DMS153 (cell line): ENCODE data around the gene NEU2.
"Not testable (repeated sequence)": the region's sequence is repeated elsewhere in the genome, so short reads cannot be mapped to it uniquely, and the experiment has no call there.

Experiments
- DNase-seq: peaks from one replicate; lab custom pipeline; 2025; lab: John Stamatoyannopoulos, UW

NEU2 gene

DNA sequence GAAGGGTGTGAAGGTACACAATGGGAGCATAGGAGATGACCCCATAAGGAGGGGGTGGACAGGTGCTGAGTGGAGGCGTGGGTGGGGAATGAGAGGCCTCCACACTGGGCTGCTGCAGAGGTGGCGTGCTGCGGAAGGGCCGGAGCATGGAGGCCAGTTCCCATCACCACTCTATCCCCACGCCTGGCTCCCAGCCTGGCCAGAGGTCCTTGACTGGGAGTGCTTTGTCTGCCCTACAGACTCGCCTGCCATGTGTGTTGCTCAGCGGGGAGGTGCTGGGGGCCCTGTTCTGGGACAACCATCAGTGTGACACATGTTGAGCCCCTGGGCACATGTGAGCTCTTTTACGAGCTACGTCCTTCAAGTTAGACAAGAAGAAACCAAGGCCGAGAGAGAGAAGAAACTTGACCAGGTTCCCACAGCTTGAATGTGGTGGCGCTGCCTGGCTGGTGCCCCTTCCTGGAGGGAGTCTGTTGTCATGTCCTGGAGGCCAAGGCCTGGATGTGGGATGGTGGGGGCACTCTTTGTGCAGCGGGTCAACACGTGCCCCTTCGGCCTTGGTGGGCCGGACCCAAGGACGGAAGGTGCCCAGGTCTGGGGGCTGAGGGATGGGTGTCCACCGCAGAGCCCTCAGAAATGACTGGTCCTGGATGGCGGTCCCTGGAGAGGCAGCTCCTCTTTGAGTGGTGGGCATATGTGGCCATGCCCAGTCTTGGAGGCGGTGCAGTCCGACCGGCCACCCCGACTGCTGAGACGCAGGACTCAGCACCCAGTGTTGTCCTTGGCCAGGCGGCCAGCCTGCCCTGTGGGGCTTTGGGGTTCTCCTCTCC, 26.5 kb downstream of the NEU2 start:
- DNase-seq = no peak

DNA sequence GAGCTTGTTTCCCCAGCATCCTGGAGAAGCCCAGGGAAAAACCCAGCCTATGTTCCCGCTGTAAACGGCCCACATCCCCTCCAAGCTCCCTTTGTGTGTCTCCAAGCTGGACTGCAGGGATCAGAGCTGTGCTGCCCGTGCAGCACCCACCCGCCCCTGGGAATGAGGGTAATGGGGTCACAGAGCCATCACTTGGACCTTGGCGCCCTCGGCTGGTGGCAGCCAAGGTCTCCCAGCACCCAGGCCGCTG, 27.0 kb downstream of the NEU2 start:
- DNase-seq = no peak

DNA sequence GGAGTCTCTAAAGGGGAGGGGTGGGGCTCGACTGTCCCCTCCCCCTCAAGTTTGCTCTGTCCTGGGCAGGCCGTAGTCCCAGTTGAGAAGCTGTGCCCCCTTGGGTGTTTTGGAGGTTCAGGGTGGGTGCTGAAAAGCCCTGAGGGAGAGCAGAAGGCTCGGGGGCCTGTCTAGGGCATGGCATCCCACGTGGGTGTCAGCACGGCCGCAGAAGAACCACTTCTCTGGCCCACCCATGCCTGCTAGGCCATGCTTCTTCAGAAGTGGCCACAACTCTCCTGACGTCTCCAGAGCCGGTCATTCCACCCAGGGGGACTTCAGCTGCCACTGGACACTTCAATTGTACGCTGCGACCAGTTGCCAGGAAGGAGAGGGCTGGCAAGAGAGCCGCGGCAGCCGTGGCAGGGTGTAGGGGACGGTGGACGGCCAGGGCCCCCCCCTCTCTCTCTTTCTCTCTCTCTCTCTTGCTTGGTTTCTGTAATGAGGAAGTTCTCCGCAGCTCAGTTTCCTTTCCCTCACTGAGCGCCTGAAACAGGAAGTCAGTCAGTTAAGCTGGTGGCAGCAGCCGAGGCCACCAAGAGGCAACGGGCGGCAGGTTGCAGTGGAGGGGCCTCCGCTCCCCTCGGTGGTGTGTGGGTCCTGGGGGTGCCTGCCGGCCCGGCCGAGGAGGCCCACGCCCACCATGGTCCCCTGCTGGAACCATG, 27.5 kb downstream of the NEU2 start, which contains the start of gene INPP5D:
Gene INPP5D, plus strand, starts transcription at position 546 of the 704 bp plus-strand sequence. Its CDS starts 137 bp downstream, at position 683.
- DNase-seq = peak; percentile 48

DNA sequence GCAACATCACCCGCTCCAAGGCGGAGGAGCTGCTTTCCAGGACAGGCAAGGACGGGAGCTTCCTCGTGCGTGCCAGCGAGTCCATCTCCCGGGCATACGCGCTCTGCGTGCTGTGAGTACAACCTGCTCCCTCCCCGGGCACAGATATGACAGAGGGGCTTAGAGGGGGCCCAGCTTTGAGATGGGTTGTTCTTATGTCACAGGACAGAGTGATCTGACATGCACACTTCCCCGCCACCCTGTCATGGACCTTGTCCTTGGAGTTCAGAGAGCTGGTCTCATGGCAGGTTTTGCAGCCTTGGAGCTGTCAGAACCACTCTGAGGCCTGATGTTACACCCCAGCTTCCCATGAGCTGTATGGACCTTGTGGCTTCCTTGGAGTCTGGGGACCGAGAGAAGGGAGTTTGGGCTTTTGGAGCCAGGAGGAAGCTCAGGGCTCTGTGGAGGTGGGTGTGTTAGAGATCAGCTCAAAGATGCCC, 28.1 kb downstream of the NEU2 start:
- peak; percentile 30 for DNase-seq

DNA sequence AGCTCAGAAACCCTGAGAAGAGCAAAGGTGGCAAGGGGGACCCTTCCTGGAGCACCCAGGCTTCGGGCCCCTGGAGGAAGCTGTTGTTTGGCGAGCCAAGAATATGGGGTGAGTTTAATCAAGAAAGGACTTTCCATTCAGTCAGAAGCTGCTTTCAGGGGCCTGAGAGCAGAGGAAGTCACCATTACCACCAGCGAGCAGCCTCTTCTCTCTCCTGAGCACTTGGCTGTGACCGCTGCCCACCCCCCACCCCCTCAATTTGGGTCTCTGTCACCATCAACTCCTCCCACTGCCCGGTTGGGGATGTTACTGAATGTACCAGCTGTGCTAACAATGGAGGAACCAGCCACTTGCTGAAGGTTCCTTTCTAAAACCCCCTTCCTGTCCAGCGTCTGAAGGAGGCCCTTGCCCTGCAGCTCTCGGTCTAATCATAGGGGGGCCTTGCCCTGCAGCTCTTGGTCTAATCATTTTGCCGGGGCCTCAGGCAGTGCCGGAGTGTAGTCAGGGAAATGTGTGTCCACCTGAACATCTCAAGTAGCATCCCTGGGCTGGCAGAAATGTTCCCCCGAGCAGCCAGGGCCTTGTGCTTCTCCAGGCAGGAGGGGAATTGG, 28.6 kb downstream of the NEU2 start:
- no peak for DNase-seq

DNA sequence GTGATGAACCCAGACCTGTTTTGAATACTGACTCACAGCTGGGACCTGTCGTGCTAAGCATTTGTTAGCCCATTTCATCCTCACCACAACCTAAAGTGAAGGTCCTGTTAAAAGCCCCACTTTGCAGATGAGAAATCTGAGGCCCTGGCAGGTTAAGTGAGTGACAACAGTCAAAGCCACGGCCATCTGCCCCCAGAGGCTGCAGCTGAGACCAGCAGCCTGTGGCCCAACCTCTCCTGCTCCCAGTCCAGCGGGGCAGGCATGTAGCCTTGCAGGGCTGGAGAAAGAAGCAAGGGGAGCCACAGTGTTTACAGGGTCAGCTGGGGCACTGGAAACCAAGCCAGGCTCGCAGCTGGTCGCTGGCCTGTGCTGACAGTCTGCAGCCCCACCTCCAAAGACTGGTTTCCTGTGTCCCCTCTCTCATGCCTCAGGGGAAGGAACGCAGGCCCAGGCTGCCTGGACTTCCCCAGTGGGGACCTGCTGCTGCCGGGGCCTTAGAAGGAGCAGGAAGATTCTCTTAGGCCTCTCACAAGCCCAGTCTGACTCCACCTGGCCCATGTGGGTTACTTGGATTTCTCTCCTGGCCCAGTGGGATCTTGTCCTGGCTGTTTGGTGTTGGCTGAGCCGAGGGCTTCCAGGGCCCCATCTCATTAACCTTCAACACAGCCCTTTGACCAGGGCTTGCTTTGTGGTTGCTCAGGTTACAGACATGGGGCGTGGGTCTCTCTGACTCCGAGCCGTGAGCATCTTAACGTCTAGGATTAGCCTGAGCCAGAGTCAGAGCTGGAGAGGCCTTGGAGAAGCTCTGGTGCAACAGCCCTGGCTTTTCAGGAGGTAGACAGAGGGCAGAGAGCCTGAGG, 29.3 kb downstream of the NEU2 start:
- DNase-seq = no peak

DNA sequence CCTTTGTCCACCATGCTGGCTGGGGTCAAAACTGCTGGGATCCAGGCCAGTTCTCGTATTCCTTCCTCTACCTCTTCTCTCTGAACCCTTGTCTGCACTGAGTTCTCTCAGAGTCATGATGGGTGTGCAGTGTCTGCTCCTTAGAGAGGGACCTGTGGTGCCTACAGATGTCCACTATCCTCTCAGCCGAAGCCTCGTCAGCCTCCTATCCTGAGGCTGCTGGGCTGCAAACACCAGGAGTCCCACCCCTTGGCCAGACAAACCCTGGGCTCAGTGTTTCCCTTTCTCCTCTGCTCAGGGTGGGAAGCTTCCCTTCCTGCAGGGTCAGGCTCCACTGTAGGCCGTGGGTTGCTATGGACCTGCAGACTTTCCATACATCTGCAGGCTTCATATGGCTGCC, 30.0 kb downstream of the NEU2 start:
- DNase-seq = no peak

DNA sequence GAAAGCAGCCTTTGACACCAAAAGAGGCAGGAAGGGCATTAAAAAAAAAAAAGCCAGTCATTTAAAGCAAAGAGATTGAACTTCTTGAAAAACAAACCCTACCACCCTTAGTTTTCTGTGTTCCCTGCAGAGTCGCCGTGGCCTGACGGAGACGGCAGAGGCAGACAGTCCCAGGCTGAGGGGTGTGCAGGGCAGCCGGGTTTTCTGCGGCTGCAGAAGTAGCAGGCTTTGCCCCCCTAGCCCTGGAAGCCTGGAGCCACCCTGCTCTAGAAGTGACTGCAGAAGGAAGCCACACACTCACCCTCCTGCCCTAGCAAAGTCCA, 30.4 kb downstream of the NEU2 start:
- no peak for DNase-seq

DNA sequence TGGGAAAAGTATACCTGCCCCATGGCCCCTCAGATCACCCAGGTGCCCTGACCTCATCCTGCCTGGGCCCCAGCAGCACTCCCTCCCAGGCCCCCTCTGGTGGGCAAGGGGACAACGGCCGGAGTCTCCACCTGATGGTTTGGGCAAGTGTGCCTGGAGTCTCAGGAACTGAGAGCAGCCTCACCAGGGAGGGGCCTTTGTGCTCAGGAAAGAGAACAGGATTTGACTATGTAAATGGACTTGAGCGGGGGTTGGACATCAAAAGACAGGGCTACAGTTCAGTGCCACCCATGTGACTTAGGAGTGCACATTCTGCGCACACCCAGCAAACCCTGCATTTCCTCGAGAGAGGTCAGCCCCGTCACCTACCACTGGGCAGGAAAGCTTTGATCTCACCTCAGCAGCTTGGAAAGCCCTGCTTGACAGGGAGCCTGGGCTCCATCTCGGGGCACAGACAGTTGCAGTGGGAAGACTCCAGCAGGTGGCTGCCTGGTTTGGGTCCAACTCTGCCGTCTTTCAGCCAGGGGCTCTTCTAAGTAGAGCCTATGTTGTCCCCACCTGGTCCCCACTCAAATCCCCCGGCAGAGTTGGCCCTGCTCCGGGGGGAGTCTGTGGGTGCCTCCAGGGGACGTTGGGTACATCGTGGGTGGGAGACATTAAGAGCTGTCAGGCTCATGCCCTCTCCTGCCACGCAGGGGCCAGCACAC, 30.9 kb downstream of the NEU2 start:
- DNase-seq = no peak

DNA sequence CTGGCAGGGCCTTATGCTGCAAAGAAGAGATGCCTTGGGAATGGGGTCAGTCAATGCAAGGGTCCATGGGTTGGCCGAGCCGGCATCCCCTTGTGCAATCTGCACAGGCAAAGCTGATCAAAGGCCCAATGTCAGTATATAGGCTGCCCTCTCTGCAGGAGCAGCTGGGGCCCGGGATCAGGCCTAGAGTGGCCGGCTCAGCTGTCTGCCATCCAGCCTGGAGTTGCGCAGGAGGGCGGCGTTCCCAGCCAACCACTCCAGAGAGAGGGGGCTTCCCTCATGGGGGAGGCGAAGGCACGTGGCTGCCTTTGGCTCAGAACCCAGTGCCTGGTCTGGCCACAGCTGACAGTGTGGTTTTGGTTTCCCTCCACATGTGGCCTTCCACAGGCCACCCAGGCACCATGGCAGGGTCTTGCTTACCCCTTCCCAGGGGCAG, 31.5 kb downstream of the NEU2 start:
- DNase-seq = no peak

DNA sequence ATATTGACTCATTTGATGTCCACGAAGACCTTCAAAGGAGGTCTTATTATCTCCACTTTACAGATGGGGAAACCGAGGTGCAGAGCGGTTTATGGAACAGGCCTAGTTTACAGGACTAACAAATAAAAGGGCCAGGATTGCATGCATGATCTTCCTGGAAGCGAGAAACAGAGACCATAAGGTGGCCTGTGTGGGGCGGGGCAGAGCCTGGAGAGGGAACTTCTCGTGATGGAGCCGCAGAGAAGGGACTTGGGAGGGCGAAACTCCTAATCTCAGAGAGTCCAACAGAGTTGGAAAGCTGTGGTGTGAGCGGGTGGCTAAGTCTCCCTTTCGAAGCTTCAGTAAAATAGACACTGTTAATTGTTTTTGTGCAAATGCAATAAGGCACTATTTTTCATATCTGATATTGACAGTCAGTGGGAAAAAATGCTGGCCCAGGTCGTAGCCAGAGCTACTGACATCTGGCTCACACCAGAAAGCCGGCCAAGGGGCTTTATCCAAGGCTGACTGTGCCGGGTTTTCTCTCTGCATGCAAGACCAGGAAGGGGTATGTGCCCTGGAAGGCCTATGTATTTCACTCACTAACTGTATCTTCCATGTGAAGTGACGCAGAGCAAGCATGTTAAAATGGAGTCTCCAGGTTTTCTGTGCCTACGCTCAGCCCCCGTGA, 32.2 kb downstream of the NEU2 start:
- DNase-seq = no peak

DNA sequence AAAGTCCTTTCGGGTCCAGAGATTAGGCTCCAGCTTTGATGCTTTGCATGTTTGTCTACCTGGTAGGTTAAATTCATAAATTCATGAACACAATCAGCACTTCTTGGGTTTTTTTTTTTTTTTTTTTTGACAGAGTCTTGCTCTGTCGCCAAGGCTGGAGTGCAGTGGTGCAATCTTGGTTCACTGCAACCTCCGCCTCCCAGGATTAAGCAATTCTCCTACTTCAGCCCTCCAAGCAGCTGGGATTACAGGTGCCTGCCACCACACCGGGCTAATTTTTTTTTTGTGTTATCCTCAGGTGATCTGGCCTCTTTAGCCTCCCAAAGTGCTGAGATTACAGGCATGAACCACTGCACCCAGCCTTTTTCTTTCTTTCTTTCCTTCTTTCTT, 32.7 kb downstream of the NEU2 start:
- DNase-seq = not testable (repeated sequence)

DNA sequence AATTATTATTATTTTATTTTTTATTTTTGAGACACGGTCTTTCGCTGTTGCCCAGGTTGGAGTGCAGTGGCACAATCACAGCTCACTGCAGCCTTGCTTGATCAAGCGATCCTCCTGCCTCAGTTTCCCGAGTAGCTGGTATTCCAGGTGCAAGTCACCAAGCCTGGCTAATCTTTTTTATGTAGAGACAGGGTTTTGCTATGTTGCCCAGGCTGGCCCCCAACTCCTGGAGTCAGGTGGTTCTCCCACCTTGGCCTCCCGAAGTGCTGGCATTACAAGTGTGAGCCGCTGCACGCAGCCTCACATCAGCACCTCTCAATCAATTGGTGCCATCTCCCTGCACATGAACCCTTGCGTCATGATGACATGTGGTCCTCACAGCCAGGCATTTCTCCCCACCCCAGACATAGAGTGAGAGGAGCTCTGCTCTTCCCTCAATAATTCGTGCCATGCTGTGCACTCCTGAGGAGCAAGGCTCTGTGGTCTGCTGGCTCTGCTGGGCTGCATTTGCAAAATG, 33.5 kb downstream of the NEU2 start:
- no peak for DNase-seq

DNA sequence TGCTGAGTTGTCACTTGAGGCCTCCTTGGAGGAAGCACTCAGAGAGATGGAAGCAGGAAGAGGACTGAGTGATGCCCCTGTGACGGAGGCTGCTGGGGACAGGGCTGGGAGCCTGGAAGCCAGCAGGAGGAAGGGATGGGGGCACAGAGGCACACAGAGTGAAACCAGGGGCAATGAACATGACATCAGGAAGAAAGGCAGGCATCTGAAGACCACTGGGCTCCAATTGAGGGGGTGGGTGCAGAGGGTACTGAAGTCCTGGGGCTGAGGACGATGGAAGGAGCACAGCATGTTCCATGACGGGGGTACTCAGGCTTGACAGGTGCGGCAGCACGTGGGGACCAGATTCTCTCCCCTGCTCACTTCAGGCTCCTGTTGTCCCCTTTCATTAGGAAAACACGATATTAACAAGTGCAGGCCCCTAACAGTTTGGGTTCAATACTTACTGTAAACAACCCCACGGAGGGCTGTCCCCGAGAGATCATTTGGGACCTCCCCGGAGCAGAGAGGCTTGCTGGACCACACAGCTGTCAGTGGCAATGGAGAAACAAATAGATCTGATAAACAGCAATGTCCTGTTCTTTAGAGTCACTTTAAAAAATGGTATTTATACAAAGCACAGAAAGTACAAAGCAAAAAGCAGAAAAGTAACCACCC, 36.4 kb downstream of the NEU2 start:
- DNase-seq = no peak

DNA sequence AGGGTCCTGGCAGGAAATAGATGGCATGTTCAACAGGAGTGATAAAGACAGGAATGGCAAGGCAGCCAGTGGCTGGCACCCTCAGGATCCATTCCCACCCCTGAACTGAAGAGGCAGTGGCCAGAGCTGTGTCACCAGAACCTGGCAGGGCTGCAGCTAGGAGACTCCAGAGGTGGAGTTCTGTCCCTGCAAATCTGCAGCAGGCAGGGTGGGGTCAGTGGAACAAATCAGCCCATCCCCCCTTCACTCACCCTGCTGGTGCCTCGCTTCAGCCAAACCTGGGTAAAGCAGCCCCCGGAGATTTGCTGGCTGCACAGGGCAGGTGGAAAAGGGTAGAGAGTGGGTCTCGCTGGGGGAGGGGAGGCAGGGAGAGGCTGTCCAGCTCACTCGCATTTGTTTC, 40.4 kb downstream of the NEU2 start:
- DNase-seq = no peak

DNA sequence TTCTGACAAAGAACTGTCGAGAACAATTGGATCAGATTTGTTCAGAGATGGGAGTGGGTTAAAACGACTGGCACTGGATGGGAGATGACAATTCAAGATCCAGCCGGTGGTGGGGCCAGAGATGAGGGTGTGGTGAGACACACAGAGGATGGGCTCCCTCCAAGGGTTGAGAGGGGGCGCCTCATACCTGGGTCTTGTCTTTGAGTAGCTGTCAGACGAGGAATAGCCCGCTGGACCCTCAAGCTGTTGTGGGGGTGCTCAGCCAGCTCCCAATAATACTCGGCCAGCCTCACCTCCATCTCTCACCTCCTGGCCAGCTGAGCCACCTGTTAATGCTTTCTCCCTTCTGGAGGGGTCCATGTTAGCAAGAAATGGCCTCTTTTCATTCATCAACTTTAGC, 41.6 kb downstream of the NEU2 start:
- no peak for DNase-seq

DNA sequence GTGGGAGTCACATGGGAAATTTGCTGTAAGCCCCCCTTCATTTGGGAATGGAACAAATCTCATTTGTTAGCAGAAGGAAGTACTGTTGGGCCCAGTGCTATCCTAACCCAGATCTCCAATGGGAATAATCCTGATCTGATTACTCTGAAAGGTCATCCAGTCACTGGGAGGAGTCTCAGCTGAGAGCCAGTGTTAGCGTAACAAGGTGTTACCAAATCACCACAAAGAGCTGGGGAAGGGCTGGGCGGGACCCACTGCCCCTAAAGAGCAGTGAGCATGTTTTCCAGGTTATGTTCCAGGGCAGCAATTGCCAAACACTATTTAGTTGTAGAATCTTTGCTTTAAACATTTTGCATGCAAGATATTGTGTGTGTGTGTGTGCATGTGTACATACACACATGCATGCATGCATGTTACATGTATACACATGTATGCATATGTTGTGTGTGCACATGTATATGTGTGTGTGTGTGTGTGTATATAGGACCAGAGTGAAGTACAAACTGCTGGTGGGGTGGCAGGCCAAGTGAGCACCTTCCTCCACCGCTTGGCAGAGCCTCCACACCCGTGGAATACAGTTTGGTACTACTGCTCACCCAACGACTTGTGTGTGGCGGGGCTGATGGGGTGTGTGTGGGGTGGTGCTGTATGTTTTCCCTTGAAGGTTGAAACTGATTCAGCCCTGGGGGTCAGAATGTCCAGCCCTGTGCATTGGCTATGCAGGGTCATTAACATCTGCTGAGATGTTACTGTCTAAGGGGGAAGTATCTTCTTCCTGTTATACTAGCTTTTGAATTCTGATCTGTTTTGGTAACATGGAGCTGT, 42.9 kb downstream of the NEU2 start:
- no peak for DNase-seq

DNA sequence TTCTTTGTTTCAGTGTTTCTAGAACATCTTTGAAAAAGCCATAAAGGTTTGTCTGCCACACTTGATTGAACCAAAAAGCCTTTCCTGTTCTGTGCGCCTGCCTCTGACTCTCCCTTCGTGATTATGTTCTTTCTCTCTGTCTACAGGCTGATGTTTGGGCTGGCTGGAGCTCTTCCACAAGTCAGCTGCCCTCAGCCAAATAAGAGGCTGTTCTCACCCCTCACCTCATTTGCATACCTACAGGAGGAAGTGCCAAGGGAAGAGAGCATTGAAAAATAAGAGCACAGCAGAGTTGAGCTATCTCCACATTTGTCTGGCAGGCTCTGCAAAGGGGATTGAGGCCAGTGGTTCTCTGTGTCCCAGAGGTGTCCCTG, 43.5 kb downstream of the NEU2 start:
- DNase-seq = peak; percentile 50

DNA sequence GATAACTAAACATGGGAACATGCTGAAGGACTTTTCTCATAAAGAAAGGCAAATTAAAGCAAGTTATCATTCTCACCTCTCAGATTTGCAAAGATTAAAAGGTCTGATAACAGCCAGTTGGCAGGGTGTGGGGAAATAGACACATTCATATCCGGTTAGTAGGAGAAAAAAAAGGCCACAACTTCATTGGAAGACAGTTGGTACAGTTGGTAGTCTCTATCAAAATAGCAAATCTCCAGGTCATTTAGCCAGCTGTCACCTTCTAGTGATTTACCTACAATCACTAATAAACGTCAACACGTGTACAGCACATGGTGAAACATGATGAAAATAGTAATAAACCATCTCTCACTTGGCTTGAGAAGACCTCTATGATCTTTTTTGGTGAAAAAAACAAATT, 44.3 kb downstream of the NEU2 start:
- no peak for DNase-seq

DNA sequence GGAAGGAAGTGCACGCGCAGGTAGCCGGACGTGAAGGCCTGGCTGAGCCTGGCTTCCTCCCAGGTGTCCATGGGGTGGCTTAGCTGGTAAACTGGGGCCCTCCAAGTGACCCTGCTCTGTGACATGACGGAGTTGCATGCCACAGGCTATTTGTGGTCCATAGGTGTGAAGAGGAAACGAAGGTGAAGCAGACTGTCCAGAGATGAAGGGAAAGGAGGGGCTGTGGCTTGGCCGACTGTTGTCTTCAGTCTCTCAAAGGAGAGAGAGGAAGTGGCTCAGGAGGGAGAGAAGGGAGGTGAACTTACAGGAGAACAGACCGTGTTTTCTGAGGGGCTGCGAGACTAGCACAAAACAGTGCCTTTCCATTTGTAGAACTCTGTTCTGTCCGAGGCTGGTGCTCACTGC, 47.0 kb downstream of the NEU2 start:
- no peak for DNase-seq
